Measurements from ENCODE around the gene TNFRSF19. TPM values are rescaled to one million over a fixed set of nuclear protein-coding genes. Genes with fewer than 3 reads are reported as not detected.
"Not testable (repeated sequence)": the region's sequence is repeated elsewhere in the genome, so short reads cannot be mapped to it uniquely, and the experiment has no call there.

TNFRSF19 gene
- total and polyA plus RNA-seq, 2 of the 8 experiments (the other 6 are each of a cell fraction or from before 2014, with no cell fraction given), result 0.50 to 0.95 TPM

- TF ChIP-seq SRF (IDR thresholded peaks at IDR 0.05; ENCODE audit: low read depth, low read length), result no peak
- no peak for TF ChIP-seq ZNF274 (IDR thresholded peaks at IDR 0.05; ENCODE audit: borderline replicate concordance, extremely low read depth, low read length)
- TF ChIP-seq CBX5 (IDR thresholded peaks at IDR 0.05; ENCODE audit: low read depth, low read length), result no peak
Measured at GRCh38 chr13:23570099-23570920, at the start of gene TNFRSF19 (continued).

- H2AK5ac ChIP-seq (ENCODE audit: low read depth, low read length); POLR2A ChIA-PET (ENCODE audit: partially characterized antibody); H2BK20ac ChIP-seq (ENCODE audit: low read length); H4K91ac ChIP-seq (replicated peaks; ENCODE audit: insufficient read length, low read length); H3K23me2 ChIP-seq (ENCODE audit: low read depth, low read length); H3K14ac ChIP-seq (ENCODE audit: insufficient read length); H2BK15ac ChIP-seq (ENCODE audit: low read length); H3K18ac ChIP-seq (ENCODE audit: extremely low read depth, low read length); DNase-seq (ENCODE audit: low read depth in 1 of 2, low spot score in 2 of 2); H2BK5ac ChIP-seq (ENCODE audit: low read depth, low read length); CTCF ChIA-PET (ENCODE audit: partially characterized antibody); H3K56ac ChIP-seq (replicated peaks; ENCODE audit: insufficient read length, low read depth, low read length); H3K9ac ChIP-seq (replicated peaks in 1 of 4; ENCODE audit: extremely low read depth in 1 of 4, low read depth in 3 of 4, low read length in 3 of 4); H2BK12ac ChIP-seq (ENCODE audit: low read depth, low read length); H3K4me1 ChIP-seq (replicated peaks in 1 of 4; ENCODE audit: control insufficient read depth in 3 of 4, insufficient read depth in 4 of 4, low read length in 3 of 4); H3K79me2 ChIP-seq (ENCODE audit: control insufficient read depth in 1 of 2, insufficient read depth in 2 of 2, low read length in 2 of 2); H4K5ac ChIP-seq (ENCODE audit: insufficient read length, low read depth, low read length); H4K8ac ChIP-seq (ENCODE audit: extremely low read depth, insufficient read depth, low read length); H2BK120ac ChIP-seq (replicated peaks; ENCODE audit: low read depth, low read length); H3K4me2 ChIP-seq (ENCODE audit: insufficient read depth in 1 of 2, low read depth in 2 of 2, low read length in 2 of 2); H3K27ac ChIP-seq (ENCODE audit: low read depth, low read length); H3K9me3 ChIP-seq (ENCODE audit: insufficient read depth in 2 of 2, low read depth in 1 of 2, low read length in 1 of 2); H3K4ac ChIP-seq (replicated peaks; ENCODE audit: insufficient read length, low read depth, low read length); H3K4me3 ChIP-seq (ENCODE audit: extremely low read depth in 1 of 4, insufficient read depth in 2 of 4, low read depth in 3 of 4, low read length in 4 of 4); H3K36me3 ChIP-seq (ENCODE audit: control insufficient read depth in 2 of 4, insufficient read depth in 4 of 4, low read length in 3 of 4); H3K27me3 ChIP-seq (replicated peaks in 1 of 4; ENCODE audit: control insufficient read depth in 3 of 4, extremely low read depth in 1 of 4, insufficient read depth in 3 of 4, low read length in 3 of 4); H3K79me1 ChIP-seq (ENCODE audit: low read depth, low read length); H2AFZ ChIP-seq (ENCODE audit: low read length); H3K23ac ChIP-seq (ENCODE audit: insufficient read length); FAIRE-seq; H4K20me1 ChIP-seq (replicated peaks in 1 of 2; ENCODE audit: control insufficient read depth in 1 of 2, insufficient read depth in 2 of 2, low read length in 2 of 2): not testable (repeated sequence)
- 87% methylated on average over 3 of the region's 3 CpGs; no CpG with 5 or more reads in 1 of the 2 experiments for WGBS, 2 experiments (ENCODE audit: extremely low coverage in 1 of 2, insufficient coverage in 1 of 2, insufficient read length in 1 of 2, insufficient replicate concordance in 2 of 2, low coverage in 1 of 2, low lambda C conversion rate in 2 of 2, missing lambda C conversion rate in 1 of 2)
Measured at GRCh38 chr13:23529926-23530325, 40.3 kb upstream of the TNFRSF19 start.
